Breast epithelium (tissue), 3 donors: ENCODE data around the gene ZNF787.

Experiments
- POLR2A ChIP-seq: fragments of 450-650 bp; IDR thresholded peaks from one replicate; pipeline ENCODE4 v1.6.1; 2016; ENCODE audit warnings: antibody characterized with exemption, mild to moderate bottlenecking, moderate library complexity
- TF ChIP-seq, protein P1 (sequence below), 3 donors: fragments of 450-650 bp; IDR thresholded peaks; one replicate each; pipeline ENCODE4 v1.5.1; 2016 to 2017; ENCODE audit warnings: antibody characterized with exemption in 3 of 3, mild to moderate bottlenecking in 3 of 3, moderate library complexity in 3 of 3

DNA sequence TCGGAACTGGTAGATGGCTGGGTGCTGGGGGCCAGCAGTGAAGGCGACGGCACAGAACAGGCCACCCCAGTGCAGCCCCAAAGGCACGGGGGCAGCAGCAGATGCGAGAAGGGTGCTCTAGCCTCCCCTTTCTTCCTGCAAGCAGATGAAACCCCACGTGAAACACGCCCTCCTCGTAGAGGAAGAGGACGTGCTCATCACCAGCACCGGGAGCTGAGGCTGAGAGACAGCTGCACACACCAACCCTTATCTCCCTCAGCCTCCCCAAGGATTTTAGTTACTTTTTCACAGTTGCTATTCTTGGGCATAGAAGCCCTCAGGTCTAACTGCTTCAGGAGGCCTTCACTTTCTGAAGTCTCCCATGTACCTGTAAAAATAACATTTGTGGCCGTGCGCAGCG is 11.9 kb downstream of the ZNF787 start:
- TF ChIP-seq, protein P1, sequence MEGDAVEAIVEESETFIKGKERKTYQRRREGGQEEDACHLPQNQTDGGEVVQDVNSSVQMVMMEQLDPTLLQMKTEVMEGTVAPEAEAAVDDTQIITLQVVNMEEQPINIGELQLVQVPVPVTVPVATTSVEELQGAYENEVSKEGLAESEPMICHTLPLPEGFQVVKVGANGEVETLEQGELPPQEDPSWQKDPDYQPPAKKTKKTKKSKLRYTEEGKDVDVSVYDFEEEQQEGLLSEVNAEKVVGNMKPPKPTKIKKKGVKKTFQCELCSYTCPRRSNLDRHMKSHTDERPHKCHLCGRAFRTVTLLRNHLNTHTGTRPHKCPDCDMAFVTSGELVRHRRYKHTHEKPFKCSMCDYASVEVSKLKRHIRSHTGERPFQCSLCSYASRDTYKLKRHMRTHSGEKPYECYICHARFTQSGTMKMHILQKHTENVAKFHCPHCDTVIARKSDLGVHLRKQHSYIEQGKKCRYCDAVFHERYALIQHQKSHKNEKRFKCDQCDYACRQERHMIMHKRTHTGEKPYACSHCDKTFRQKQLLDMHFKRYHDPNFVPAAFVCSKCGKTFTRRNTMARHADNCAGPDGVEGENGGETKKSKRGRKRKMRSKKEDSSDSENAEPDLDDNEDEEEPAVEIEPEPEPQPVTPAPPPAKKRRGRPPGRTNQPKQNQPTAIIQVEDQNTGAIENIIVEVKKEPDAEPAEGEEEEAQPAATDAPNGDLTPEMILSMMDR (IDR thresholded peaks at IDR 0.05): no peak
- TF ChIP-seq POLR2A: no peak
